Kidney epithelial cell (primary cell): Measurements from ENCODE around the gene ASB2. TPM values are rescaled to one million over a fixed set of nuclear protein-coding genes. Genes with fewer than 3 reads are reported as not detected.

Experiments
- DNase-seq: peaks from one replicate; pipeline ENCODE4 v3.0.0-alpha.2; 2010; ENCODE audit warnings: low read depth
- H3K27me3 ChIP-seq: 2 replicates; pipeline ENCODE4 v1.6.0; 2011; ENCODE audit warnings: low read length; ENCODE audit not compliant: control insufficient read depth, insufficient read depth
- H3K36me3 ChIP-seq: 2 replicates; pipeline ENCODE4 v1.5.1; 2011; ENCODE audit warnings: low read length; ENCODE audit not compliant: control insufficient read depth, insufficient read depth
- H3K4me3 ChIP-seq: 2 replicates; pipeline ENCODE4 v1.5.1; 2011; ENCODE audit warnings: low read depth, mild to moderate bottlenecking, control low read depth, low read length
- CTCF ChIP-seq: IDR thresholded peaks from 2 replicates; pipeline ENCODE4 v1.5.1; 2011; ENCODE audit warnings: mild to moderate bottlenecking, moderate library complexity, low read length, control low read depth, inconsistent platforms; ENCODE audit not compliant: insufficient read depth, poor library complexity, severe bottlenecking
- total RNA-seq: library from RNA; depleted of rRNA; stranded (reverse); fragments of >200 nt; gene quantifications from 2 replicates; pipeline ENCODE4 v1.2.3, GENCODE V29; 2015

Gene ASB2
- total RNA-seq, 1 donor from 2014 or later: 7.4 TPM

- H3K36me3 ChIP-seq: no peaks in the 10 kb centered on the region
- peak; percentile 61 for DNase-seq
- no peaks in the 10 kb centered on the region for H3K27me3 ChIP-seq
- TF ChIP-seq CTCF: peak; percentile 16
- H3K4me3 ChIP-seq: no peak overlapping the region
Observed at GRCh38 chr14:94021001-94021400, 44.6 kb upstream of the ASB2 start.

- Histone ChIP-seq H3K4me3 (no peak overlapping the region), H3K27me3 (no peaks in the 10 kb centered on the region), H3K36me3 (no peaks in the 10 kb centered on the region)
- no peak for DNase-seq
- TF ChIP-seq CTCF: no peak
Observed at GRCh38 chr14:94020267-94020666, 43.9 kb upstream of the ASB2 start.

DNA sequence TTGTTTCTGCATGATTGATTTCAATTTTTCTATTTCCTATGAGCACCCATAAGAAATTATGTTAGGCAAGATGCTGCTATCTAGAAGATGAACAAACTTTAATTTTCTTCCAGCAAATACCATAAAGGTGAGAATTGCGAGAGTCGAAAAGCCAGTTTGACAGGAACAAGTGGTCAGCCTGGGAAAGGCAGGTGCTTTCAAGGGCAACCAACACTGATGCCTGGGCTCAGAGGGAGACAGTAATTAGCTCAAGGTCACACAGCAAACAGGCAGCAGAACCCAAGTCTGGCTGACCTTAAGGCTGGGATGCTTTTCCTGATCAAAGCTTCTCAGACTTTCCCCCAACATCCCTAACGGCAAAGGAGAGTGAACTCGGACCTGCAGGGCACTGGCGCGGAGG, 43.0 kb upstream of the ASB2 start:
- no peaks in the 10 kb centered on the region for H3K36me3 ChIP-seq
- no peak for TF ChIP-seq CTCF
- H3K27me3 ChIP-seq: no peaks in the 10 kb centered on the region
- DNase-seq: no peak
- no peak overlapping the region for H3K4me3 ChIP-seq

DNA sequence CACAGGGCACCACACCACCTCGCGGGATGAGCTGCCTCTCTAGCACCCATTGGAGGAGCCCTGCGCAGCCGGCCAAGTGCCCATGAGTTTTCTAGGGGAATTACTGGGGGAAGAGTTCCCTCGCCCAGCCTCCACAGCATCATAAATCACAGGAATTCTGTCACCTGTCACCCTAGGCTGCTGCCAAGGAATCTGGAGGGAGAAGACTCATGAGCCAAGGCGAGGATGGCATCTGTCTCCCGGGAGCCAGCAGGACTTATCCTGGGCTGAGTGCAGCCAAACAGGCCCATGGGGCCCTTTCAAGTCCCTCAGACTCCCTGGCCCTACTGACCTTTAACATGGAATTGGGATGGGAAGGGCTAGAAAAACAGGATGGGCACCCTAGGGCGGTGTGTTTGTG, 41.9 kb upstream of the ASB2 start:
- Histone ChIP-seq H3K36me3 (no peaks in the 10 kb centered on the region), H3K27me3 (no peaks in the 10 kb centered on the region), H3K4me3 (no peak overlapping the region)
- no peak for TF ChIP-seq CTCF
- no peak for DNase-seq

DNA sequence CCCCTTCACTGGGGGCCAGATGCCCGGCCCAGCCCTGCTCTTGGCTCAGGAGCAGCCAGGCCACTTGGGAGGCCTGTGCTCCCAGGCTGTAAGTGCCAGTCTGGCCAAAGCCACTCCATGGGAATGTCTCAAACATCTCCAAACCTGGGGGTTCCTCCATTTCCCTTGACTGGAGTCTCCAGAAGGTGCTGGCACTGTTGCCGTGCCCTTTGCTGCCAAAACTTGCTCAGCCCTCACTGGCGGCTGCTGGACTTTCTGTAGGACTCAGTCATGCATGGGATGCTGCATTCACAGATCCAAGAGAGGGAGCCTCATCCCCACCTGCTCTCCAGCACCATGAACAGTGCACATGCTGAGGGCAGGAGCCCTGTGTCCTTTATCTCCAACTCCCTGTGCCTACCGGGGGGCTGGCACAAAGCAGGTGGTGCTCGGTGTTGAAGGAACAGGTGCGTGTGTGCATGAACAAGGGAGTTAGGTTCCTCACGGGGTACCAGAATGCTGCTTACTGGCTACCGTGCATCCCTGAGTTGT, 40.1 kb upstream of the ASB2 start:
- no peak for TF ChIP-seq CTCF
- DNase-seq: no peak
- no peaks in the 10 kb centered on the region for H3K27me3 ChIP-seq
- H3K36me3 ChIP-seq: no peaks in the 10 kb centered on the region
- H3K4me3 ChIP-seq: no peak overlapping the region

- no peak for TF ChIP-seq CTCF
- no peak for DNase-seq
- Histone ChIP-seq H3K36me3 (no peaks in the 10 kb centered on the region), H3K4me3 (no peak overlapping the region), H3K27me3 (no peaks in the 10 kb centered on the region)
Observed at GRCh38 chr14:94015223-94015622, 38.9 kb upstream of the ASB2 start.
